AG04449 (cell line): ENCODE results near the gene NFYA.

ENCODE experiments used
- CTCF ChIA-PET: fragments of 350-600 bp; formaldehyde crosslinking; extraction: SDS; loops from one replicate; lab custom pipeline; 2021; ENCODE audit warnings: antibody characterized with exemption; lab: Yijun Ruan, JAX
- POLR2A ChIA-PET: fragments of 400-600, 350-600 bp; formaldehyde crosslinking; extraction: SDS; loops from one replicate; lab custom pipeline; 2020; ENCODE audit warnings: antibody characterized with exemption, inconsistent platforms; lab: Yijun Ruan, JAX
- DNase-seq: peaks from one replicate; pipeline ENCODE4 v3.0.0-alpha.2; 2010; ENCODE audit warnings: low read depth, low spot score
- H3K4me3 ChIP-seq: 2 replicates; pipeline ENCODE4 v1.5.1; 2011; ENCODE audit warnings: low read depth, mild to moderate bottlenecking, control low read depth, low read length
- CTCF ChIP-seq: IDR thresholded peaks from one replicate; pipeline ENCODE4 v1.5.1; 2011; ENCODE audit warnings: mild to moderate bottlenecking, moderate library complexity, low read length, control low read depth, inconsistent platforms; ENCODE audit not compliant: insufficient read depth; ENCODE audit errors: missing control alignments

NFYA gene

GRCh38 chr6:41073203-41073967 lies 611 bp downstream of the NFYA start:
- ChIA-PET CTCF (interaction anchor here (0.7 to 1.1 kb wide), 3 partner anchors 21 to 246 kb away, joined by 3 to 4 read pairs (median 3); no protein-coding TSS in a partner anchor), POLR2A (interaction anchor here (0.9 kb wide), 1 partner anchor 18 kb away, joined by 3 read pairs; no protein-coding TSS in a partner anchor)
- peak overlapping the region; percentile 93 for H3K4me3 ChIP-seq

DNA sequence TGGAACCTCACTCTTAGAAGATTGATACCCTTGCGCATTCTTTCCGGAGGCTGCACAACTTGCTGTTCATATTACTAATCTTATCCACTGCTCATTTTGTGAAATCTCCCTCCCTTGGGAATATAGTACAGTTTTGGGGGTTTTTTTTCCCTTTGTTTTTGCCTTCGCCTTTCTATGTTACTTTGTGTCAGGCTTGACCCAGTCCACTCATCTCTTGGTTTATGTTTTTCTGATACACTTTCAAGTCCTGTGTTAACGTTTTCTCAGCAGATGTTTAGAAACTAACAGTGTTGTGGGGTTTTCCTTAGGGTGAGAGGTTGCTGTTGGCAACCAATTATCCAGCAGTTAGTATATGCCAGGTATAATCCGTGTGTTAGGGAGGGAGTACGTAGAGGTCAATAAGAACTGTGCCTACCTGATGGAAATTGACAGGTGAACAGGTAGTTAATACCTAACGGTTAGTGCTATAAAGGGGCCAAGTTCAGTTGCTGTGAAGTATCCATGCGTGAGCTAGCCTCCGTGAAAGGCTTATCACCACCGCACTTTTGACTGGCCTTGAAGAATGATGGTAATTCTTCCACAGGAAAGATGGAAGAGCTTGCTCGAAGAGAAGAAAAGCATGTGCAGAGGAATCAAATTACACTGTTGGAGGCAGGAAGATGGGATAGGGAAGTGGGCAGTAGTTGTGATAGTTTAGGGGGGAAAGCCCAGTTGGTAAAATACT lies 1.4 kb downstream of the NFYA start:
- no peak for DNase-seq
- CTCF ChIA-PET, result interaction anchor here (1.2 to 3.6 kb wide), 4 partner anchors 13 to 246 kb away, joined by 4 to 25 read pairs (median 6); no protein-coding TSS in a partner anchor

More at GRCh38 chr6:41073203-41073967, 611 bp downstream of the NFYA start:
- DNase-seq, result no peak
- peak; percentile 23 for TF ChIP-seq CTCF

DNA sequence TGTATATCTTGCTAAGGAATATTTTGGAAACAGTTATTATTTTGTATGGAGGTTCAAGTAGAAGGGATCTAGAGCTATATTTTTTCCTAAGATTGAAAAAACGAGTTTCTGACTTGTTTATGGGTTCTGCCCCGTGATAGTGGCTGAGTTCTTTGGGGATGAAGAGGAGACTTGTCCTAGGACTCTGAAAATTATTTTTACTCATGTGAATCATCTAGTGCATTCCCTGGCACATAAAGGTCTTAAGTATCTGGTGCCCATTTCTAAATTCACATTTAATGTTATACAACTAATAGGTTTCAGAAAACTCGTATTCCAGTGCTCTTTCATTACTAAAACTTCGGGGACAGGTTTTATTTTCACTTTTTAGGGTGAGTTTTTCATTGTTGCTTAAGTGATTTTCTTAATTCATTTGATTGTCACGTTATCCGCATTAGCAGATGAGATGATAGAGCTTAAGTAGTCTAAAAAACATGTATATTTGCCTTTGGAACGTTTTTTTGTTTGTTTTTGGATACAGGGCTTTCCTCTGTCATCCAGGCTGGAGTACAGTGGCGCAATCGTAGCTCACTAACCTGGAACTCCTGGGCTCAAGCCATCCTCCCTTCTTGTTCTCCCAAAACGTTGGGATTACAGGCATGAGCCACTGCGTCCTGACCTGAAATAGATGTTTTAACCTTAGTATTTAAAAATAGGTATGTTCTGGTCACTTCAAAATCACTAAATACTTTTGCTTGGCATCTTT lies 2.1 kb downstream of the NFYA start:
- POLR2A ChIA-PET, result no interaction called here
- CTCF ChIA-PET, result interaction anchor here (1.0 to 3.6 kb wide), 6 partner anchors 12 to 245 kb away, joined by 3 to 25 read pairs (median 6); no protein-coding TSS in a partner anchor

More for the DNA sequence above, 1.4 kb downstream of the NFYA start:
- H3K4me3 ChIP-seq, result peak overlapping the region; percentile 93
- POLR2A ChIA-PET, result no interaction called here
- TF ChIP-seq CTCF, result no peak

DNA sequence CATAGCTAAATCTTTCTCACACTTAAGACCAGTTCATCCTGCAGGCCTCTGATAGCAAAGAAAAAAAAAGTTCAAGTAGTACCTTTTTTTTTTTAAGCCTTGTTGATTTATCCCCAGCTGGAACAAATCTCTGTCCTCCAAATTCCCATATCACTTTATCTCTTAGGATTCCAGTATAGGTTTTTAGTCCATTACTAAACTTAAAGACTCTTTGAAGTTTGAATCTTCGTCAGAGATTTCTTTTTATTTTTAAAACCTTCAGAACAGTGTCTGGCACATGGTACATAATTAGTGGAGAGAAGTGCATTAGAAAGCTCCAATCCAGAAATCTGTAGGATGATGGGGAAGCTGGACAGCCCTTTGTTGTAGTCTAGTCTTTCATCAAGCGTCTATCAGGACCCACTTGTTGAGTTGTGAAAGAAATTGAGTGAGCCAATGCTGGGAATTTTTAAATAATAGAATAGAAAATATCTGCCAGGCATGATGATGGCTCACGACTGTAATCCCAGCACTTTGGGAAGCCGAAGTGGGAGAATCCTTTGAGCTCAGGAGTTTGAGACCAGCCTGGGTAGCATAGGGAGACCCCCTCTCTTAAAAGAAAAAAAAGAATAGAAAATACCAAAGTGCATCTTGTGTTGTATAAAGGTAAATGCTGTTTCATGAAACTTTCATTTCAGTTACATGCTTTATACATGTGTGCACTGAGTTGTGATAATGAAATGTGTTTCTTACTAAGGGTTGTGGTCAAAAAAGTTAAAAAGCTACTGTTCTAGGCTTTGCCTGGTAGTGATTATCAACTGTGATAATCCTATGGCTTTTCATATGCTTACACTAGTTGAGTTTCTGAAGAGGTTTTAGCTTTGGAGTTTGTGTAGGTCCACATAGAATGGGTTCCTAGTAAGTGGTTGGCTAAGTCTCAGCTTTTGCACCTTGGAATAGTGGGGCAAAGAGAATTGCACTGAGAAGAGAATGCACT lies 3.2 kb downstream of the NFYA start:
- POLR2A ChIA-PET, result no interaction called here
- DNase-seq, result no peak
- TF ChIP-seq CTCF, result no peak
- CTCF ChIA-PET, result interaction anchor here (0.6 to 3.6 kb wide), 7 partner anchors 11 to 244 kb away, joined by 3 to 25 read pairs (median 4); no protein-coding TSS in a partner anchor
- no peak overlapping the region for H3K4me3 ChIP-seq

More for the DNA sequence above, 2.1 kb downstream of the NFYA start:
- DNase-seq, result no peak
- no peak for TF ChIP-seq CTCF
- H3K4me3 ChIP-seq, result peak overlapping the region; percentile 93

DNA sequence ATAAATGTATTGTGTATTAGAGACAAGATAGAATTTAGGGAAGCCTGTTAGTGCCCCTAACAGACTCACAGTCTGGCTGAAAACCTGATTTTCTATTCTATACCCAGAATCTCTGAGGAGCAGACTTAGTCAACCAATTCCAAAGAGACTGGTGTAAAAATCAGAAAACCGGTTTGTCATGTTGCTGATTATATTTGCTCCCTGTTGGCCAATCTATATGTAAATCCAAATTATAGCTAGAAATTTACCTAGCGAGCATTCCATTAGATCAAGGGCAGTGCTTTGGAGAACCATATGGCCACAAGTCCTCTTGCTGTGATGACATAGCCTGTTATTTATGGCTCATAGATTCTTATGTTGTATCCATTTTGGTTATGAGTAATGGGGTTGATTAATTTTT lies 4.8 kb downstream of the NFYA start:
- POLR2A ChIA-PET, result no interaction called here
- no peak for TF ChIP-seq CTCF
- CTCF ChIA-PET, result interaction anchor here (1.8 to 3.6 kb wide), 2 partner anchors 13 to 242 kb away, joined by 4 to 25 read pairs; no protein-coding TSS in a partner anchor

More for the DNA sequence above, 4.8 kb downstream of the NFYA start:
- no peak for DNase-seq
- no peak overlapping the region for H3K4me3 ChIP-seq
